HG03280 (cell line): ENCODE results near the gene ADAMTS1.
"Not testable (repeated sequence)": the region's sequence is repeated elsewhere in the genome, so short reads cannot be mapped to it uniquely, and the experiment has no call there.

Source experiments
- ATAC-seq: cut with Tn5 transposase; IDR thresholded peaks from one replicate; pipeline ENCODE4 v1.9.1; 2021; ENCODE audit warnings: mild to moderate bottlenecking, moderate library complexity; ENCODE audit not compliant: unreplicated experiment

ADAMTS1 gene

GRCh38 chr21:26845066-26845758 is at the start of gene ADAMTS1:
TSS of gene ADAMTS1 (minus strand) at chr21:26845409. CDS start at chr21:26844954, 455 bp downstream.
- no peak for ATAC-seq

- ATAC-seq, result no peak
These were observed 46.9 kb upstream of the ADAMTS1 start for GRCh38 chr21:26892151-26892550.

- no peak for ATAC-seq
These were observed 43.7 kb upstream of the ADAMTS1 start for GRCh38 chr21:26888931-26889330.

DNA sequence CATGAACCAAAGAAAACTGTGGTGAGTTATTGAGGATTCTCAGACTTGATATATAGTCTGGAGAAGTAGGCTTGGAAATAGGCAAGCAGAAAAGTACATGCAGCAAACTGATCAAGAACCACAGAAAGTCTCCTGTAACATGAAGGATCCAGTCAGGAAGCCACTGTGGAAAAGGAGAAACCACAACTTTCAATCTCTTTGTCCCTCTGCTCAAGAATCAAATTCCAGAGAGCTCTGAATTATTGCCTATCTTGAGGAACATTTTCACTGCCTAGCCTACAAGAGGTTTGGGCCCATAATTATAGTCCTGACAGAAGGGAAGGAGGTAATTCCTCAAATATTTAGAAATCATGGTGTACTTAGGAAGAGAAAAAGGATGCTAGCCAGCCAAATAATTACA is 43.0 kb upstream of the ADAMTS1 start:
- ATAC-seq, result no peak

- no peak for ATAC-seq
These were observed 42.0 kb upstream of the ADAMTS1 start for GRCh38 chr21:26887251-26887650.

DNA sequence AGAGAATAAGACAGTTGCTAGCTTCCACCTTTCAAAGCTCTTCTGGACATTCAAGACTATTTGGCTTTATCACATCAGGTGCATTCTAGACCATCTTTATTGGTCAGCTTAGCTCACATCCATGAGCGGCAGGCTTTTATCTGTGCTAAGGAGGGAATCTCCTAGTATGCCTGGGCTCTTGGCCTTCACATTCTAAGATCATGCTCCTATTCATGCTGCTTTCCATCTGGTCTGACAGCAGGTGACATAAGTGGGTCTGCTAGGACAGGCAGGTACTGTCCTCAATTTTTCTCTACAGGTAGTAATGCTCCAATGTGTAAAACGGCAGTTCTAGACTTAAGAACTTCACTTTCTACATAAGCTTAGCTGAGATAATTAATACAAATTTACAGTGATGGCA is 39.2 kb upstream of the ADAMTS1 start:
- ATAC-seq, result no peak

GRCh38 chr21:26883768-26884167 is 38.6 kb upstream of the ADAMTS1 start:
- no peak for ATAC-seq

DNA sequence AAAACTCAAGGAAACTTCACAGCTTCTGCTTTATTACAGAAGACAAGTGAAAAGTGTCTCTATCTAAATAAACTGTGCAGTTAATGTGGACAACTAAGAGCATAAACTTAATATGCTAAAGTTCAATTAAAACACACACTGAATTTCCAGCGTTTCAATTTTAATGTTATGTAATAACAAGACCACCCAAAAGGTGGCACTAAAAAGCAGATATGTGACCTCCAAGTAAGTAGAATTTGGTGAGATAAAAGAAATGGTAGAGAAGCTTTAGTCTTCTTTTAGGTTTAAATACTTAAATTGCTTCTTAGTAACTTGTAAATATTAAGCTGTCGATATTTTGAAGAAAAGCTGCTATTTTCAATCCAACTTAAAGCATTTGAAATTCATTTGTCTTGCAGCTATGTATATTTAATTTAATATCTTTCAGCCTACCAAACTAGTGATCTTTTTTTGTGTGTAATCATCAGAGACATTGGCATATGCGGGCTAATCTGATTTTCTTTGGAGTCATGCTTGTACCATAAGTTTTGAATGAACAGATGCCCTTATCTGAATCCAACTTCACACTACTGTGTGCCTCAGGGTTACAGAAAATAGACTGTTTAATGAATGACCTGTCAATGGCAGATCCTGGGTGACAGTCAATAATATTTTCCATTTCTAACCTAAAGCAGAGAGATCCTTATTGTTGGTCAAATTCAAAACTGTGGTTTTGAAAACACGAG is 36.5 kb upstream of the ADAMTS1 start:
- ATAC-seq, result no peak

- no peak for ATAC-seq
These were observed 31.8 kb upstream of the ADAMTS1 start for GRCh38 chr21:26877018-26877417.

GRCh38 chr21:26874347-26874746 is 29.1 kb upstream of the ADAMTS1 start:
- no peak for ATAC-seq

DNA sequence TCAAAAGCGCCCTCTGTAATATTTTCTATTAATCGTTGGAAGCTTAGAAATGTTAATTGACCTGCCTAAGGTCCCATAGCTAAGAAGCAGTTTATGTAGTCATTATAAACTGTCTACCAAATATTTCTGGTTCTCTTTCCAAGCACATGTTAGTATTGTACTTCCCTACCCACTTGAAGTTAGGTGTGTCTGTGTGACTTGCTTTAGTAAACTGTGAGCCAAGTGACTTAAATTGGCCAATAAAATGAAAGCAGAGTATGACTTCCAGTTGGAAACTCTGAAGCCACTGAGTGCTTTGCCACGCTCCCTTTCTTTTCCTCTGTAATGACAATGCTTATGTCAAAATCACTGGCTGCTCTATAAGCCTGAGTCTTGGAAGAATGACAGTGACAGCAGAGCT is 20.6 kb upstream of the ADAMTS1 start:
- no peak for ATAC-seq

DNA sequence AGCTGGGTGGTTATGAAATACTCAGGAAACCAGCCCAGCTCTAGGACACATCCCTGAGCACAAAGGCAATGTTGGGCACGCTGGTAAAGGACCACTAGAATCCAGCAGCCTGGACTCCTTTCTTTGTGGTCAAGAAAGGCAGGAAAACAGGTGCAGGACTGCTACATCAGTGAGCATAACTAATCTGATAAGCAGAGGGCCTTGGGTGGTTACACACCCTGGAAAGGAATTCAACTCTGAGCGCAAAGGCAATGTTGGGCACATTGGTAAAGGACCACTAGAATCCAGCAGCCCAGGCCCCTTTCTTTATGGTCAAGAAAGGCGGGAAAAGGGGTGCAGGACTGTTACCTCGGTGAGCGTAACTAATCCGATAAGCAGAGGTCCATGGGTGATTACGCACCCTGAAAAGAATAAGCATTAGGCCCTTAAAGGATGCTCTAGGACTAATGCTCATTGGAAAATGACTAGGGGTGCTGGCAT is 11.7 kb upstream of the ADAMTS1 start:
- not testable (repeated sequence) for ATAC-seq

DNA sequence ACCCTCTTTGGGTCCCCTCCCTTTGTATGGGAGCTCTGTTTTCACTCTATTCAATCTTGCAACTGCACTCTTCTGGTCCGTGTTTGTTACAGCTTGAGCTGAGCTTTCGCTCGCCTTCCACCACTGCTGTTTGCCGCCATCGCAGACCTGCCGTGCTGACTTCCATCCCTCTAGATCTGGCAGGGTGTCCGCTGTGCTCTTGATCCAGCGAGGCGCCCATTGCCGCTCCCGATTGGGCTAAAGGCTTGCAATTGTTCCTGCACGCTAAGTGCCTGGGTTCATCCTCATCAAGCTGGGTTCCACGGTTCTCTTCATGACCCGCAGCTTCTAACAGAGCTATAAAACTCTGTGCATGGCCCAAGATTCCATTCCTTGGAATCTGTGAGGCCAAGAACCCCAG is 9.5 kb upstream of the ADAMTS1 start:
- not testable (repeated sequence) for ATAC-seq

DNA sequence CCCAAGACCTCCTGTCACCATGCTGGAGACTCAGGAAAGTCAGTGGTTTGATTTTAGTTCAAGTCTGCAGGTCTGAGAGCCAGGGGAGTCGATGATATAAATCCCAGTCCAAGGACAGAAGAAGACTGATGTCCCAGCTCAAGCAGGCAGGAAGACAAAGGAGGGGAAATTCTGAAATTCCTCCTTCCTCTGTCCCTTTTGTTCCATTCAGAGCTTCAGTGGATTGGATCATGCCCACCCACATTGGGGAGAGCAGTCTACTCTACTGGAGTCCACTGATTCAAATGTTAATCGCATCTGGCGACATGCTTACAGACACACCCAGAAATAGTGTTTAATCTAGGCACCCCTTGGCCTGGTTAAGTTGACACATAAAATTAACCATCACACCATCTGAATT is 7.2 kb upstream of the ADAMTS1 start:
- ATAC-seq, result no peak

DNA sequence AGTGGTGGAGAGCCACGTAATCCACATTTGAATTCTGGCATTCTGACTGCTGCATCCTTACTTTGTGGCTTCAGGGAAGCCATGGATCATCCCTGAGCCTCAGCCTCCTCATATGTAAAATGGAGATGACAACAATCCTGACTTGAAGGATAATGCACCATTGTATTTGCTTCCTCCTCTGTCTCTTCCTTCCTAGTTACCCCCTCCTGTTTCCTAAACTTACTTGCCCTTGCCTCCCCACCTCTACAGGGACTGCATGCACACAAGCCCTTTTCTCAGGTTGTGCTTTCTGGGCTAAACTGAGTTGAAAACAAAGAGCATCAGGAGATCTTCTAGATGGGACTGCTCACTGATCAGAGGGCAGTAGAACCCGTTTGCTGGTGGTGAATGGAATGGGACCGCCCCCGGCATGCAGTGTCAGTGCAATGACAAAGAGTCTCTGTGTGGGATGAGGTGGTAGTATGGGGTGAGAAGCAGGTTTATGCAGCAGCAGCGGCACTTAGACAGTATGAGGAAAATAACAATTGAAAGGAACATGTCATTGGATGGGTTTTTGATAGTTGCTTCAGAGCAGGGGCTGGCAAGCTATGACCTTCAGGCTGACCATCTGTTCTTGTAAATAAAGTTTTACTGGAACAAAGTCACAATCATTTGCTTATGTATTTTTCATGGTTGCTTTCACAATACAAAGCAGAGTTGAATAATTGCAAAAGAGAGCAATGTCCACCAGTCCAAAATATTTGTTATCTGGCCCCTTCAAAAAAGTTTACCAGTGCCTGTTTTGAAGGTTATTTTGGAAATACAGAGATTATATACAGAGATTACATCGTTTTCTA is 6.1 kb upstream of the ADAMTS1 start:
- no peak for ATAC-seq

DNA sequence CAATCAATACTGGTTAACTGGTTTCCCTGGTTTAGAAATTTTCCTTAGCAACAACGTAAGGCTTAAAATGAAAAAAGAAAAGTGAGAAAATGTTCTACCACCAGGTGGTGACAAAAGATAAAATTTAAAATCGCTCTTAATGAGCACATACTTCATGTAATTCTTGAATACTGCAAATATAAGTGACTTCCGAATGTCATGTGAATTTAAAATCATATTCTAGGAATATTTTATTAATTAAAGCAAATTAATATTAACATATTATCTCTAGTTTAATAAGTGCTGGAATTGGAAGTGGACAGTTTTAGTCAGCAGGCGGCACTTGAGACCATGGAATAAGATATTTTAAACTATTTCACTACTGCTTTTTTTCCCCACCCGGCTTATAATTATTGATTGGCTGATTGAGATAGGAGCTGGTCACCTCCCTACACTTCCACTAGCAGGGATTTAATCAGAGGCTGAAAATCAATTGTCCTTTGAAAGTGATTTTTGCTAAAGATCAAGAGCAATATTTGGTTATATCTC is 5.0 kb upstream of the ADAMTS1 start:
- ATAC-seq, result no peak

- no peak for ATAC-seq
These were observed 4.4 kb upstream of the ADAMTS1 start for GRCh38 chr21:26849428-26850115.

DNA sequence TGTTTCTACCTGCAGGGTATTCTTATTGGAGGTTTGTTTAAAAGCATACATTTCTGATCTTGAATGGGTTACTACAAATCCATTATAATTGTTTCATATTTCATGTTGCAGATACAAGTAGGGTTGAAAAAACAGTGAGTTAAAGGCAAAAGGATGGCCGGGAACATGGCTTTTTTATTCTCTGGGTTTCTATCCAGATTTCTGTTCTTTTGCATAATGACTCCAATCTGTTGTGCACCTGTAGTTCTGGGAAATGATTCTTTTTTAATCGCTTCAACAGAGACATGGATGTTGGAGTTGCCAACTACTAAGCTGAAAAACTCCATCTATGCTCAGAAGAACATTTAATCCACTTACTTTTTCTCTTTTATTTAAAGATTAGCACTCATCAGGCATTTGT is 2.7 kb upstream of the ADAMTS1 start:
- no peak for ATAC-seq

DNA sequence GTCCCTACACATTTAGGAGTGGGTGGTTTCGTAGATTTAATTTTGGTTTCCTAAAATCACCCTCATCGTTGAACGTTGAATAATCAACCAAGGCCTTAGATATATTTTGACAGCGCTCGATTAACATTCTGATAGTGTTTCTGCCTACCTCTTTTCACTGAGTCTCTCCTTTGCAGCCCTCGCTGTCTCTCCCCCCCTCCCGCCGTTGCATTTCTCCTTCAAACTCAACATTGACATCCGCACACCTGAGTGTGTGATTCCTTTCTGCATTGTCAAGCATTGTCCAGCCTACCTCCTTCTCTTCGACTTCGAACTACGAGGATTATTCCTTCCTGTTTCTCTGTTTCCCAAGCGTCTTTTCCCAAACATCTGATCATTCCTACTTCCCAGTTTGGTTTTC is 1.8 kb upstream of the ADAMTS1 start:
- ATAC-seq, result no peak

- no peak for ATAC-seq
These were observed 1.1 kb upstream of the ADAMTS1 start for GRCh38 chr21:26846036-26846931.
